PC-3 (cell line): Measurements from ENCODE around the gene SHANK3.

ENCODE experiments used
- CTCF ChIP-seq: fragments of 300-600 bp; sonication (generic); conservative IDR thresholded peaks from 2 replicates; pipeline ENCODE4 v1.5.1; 2017; ENCODE audit warnings: antibody characterized with exemption, low read depth, mild to moderate bottlenecking, low read length
- EZH2 ChIP-seq: fragments of 300-600 bp; sonication (generic); IDR thresholded peaks from one replicate; pipeline ENCODE4 v1.6.1; 2017; ENCODE audit warnings: antibody characterized with exemption, mild to moderate bottlenecking, low read length; ENCODE audit not compliant: unreplicated experiment

GRCh38 chr22:50702821-50703725, 30.4 kb downstream of the SHANK3 start:
- TF ChIP-seq CTCF: no peak
- no peak for TF ChIP-seq EZH2
